Glomerular visceral epithelial cell (primary cell): Measurements from ENCODE around the gene ZFC3H1.

Experiments
- DNase-seq: peaks from one replicate; pipeline ENCODE4 v3.0.0-alpha.2; 2016; ENCODE audit errors: extremely low spot score

The ZFC3H1 gene

GRCh38 chr12:71639341-71639760 is 24.3 kb downstream of the ZFC3H1 start:
- DNase-seq: peak; percentile 23

DNA sequence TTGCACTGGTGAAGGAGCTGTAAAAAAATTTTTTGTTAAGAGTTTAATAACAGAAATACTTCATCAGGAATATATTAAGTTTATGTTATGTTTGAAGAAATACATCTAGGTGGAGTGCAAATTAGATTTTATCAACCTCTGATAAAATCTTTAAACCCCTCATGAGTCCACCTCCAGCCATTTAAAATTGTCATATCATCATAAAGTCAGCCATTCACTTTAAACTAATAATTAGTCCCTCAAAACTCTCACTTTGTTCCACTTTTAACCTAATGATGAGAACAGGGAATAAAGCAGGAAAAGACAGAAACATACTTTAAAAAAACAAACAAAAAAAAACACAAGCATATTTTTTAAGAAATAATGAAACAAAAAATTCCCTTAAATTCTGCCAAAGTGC is 25.1 kb downstream of the ZFC3H1 start:
- no peak for DNase-seq

- peak; percentile 56 for DNase-seq
Observed at GRCh38 chr12:71636704-71637115, 26.9 kb downstream of the ZFC3H1 start.

GRCh38 chr12:71627438-71628002 is 36.1 kb downstream of the ZFC3H1 start:
- no peak for DNase-seq

- no peak for DNase-seq
Observed at GRCh38 chr12:71626768-71627167, 36.9 kb downstream of the ZFC3H1 start.

- DNase-seq: no peak
Observed at GRCh38 chr12:71626098-71626497, 37.5 kb downstream of the ZFC3H1 start.

DNA sequence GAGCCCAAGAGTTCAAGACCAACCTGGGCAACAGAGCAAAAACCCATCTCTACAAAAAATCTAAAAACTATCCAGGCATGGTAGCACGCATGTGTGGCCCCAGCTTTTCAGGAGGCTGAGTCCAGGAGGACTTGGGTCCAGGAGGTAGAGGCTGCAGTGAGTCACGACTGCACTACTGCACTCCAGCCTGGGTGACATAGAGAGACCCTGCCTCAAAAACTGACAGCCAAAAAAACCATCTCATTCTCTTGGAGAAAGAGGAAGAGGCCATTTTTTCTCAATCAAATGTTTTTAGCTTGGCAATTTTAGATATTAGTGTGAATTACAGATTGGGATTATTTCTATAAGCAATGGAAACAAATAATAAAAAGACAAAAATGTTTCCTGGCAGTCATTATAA is 38.2 kb downstream of the ZFC3H1 start:
- DNase-seq: no peak

DNA sequence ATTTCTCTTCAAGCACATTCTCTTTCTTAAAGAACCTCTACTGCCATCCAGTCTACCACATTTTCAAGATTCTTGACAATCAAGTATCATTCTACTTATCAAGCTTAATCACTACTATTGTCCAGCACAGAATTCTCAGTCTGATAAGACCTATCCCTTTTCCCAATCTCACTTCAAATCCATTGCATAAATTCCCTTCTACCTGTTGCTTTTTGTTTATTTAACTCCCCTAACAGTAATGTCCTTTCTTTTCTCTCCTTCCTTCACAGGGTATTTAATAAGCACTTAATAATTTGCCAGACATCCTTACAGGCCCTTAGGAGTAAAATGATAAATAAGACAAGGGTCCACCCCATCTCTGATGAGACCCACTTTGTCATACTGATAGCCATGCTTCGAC is 41.7 kb downstream of the ZFC3H1 start:
- no peak for DNase-seq

DNA sequence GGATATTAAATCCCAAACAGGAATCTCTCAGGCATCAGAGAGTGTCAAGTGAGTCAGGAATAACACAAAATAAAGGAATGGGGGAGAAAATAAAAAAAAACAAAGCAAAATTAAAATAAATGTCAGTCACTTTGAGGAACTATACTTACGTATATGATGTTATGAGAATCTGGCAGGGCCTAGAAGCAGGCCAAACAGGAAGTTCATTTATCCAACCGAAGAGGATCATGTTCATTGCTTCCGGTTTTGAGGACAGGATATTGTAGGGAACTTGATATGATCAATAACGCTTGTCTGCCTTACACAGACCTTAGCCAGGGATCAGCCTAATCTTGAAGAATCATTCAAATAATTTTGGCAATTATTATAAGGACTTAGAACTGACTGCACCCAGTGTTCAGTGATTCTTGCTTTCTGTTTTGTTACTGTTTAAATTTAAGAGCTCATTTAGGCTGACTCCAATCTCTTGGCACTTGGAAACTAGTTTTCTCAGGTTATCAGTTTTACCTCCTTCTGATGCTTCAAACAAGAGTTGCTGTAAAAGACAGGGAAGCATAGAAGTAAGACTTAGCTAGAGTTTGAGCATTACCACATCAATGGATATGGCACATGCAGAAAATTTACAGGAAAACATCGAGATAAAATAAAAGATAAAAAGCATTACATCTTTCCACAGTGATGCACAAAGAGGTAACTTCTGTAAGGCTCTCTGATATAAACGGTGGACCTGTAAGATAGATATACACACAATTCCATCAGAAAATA is 53.4 kb downstream of the ZFC3H1 start:
- DNase-seq: no peak

GRCh38 chr12:71607494-71608330 is 55.9 kb downstream of the ZFC3H1 start:
- no peak for DNase-seq

GRCh38 chr12:71605039-71605438 is 58.6 kb downstream of the ZFC3H1 start:
- DNase-seq: no peak

DNA sequence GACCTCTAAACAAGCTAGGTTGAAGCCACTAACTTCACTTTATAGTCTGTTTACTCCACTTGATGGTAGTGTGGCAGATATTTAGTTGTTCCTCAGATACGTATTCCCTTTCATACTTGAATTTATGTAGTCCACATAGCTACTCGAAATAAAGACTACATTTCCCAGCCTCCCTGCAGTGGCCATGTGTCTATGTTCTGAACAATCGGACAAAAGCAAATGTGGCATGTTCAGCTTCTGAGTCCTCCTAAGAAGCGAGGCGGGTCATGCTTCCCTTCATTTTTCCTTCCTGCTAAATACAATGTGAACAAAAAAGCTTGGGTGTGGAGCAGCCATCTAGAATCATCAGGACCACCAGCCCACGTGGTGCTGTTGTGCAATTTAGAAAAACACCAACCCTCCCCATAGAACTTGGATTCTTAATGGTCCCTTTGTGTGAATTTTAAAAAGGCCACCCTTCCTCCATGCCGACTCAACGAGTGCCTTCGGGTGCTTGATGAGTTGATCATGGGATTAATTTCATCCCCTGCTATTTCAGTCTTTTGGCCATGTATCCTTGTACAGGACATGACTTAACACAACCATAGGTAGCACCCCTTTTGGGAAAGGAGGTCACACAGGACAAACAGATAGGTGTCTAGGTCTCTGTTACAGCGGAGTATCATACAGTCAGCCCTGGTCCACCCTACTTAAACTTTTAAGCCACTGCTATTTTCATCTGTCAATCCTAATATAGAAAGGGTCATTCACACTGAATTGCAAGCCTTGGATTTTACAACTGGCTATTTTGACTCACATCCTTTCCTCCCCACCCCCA is 60.7 kb downstream of the ZFC3H1 start:
- no peak for DNase-seq

DNA sequence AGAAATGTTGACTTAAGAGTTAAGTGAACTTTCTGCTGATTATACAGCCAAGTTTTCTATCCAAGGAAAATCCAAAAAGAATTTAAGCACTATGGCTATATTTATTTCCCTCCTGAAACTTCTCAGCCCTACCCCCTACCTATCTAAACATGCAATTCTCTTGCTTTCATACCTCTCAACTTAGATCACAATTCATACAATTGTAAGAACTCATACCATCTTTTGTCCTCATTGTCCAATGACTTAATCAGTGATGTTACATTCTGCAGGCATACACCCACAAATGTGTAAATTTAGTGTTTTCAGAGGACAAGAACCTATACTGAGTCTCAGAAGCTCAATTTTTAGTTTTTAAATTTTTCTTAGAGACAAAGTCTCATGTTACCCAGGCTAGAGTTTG is 62.1 kb downstream of the ZFC3H1 start:
- no peak for DNase-seq

DNA sequence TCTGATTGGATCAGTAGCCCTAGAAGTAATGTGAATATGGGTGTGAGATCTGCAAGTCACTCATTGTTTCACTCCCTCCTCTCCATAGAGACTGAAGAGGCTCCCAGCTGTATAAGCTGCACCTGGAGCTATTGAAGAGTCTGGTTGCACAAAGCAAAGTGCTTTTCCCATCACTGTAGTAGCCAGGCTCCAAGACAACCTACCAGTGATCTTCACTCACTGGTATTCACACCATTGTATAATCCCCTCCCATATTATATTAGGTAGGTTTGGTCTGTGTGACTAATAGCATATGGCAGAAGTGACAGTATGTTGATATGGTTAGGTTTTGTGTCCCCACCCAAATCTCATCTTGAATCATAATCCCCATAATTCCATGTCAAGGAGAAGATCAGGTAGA is 64.4 kb downstream of the ZFC3H1 start:
- no peak for DNase-seq

GRCh38 chr12:71594214-71594948 is 69.3 kb downstream of the ZFC3H1 start:
- no peak for DNase-seq

DNA sequence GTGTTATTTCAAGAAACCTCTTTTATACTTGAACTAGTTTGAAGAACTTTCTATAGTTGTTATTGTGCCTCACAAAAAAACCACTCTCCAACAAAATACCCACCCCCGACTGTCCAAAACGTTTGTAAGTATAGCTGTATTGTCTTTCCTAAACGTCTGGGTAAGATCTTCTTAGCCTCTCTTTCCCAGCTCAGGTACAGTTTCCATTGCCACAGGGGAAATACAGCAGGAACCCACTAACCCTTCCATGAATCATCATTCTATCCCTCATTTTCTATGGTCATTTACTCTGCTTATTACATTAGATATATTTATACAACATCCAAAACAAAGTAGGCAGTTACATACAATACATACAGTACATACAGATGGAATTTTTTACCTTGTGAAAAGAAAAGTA is 70.8 kb downstream of the ZFC3H1 start:
- DNase-seq: no peak

DNA sequence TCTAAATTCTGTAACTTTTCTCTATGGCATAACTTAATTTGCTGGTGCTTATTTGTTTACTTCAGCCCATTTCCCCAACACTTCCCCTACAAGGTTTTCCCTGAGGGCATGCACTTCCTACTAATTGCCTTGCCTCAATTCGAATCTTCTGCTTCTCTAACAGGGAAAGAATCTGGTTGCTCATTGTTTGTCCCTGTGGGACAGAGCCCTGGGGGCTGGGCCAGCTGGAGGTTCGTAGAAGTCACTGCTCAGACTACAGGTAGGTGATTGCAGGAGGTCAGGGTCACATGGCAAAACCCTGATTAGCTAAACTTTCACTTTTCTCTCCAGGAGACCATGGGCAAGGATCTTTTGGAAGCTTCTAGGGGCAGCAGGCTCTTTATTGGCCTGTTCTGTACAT is 72.0 kb downstream of the ZFC3H1 start:
- no peak for DNase-seq

DNA sequence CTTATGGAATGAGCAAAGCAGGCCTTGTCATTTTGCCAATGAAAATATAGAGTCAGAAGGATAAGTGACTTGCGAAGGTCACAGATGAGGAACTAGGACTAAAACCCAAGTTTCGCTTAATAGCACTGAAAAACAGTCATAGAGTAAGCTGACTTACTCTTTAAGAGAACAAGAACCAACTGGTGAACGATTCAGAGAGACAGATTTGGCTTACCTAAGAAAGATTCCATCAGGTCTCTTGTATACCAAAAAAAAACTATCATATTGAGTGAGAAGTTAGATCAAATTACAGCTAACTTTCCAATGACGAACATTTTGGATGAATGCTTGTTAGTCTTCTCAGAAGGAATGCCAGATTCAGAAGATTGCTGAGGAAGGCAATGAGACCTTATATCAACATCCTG is 74.2 kb downstream of the ZFC3H1 start:
- no peak for DNase-seq

- no peak for DNase-seq
Observed at GRCh38 chr12:71587012-71587411, 76.6 kb downstream of the ZFC3H1 start.

- no peak for DNase-seq
Observed at GRCh38 chr12:71585218-71585617, 78.4 kb downstream of the ZFC3H1 start.

DNA sequence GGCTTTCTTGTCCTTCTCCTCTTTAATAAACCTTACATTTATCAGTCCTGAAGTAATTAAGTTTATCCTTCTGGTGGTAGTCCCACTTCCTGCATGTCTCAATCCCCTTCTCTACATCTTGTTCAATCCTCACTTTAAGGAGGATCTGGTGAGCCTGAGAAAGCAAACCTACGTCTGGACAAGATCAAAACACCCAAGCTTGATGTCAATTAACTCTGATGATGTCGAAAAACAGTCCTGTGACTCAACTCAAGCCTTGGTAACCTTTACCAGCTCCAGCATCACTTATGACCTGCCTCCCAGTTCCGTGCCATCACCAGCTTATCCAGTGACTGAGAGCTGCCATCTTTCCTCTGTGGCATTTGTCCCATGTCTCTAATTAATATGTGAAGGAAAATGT is 79.3 kb downstream of the ZFC3H1 start:
- no peak for DNase-seq
